Astrocyte of the spinal cord (primary cell): Measurements from ENCODE around the gene HSD11B1L.

Source experiments
- DNase-seq: peaks from one replicate; pipeline ENCODE4 v3.0.0; 2011; ENCODE audit warnings: low read depth, low spot score
- H3K4me3 ChIP-seq: 2 replicates; pipeline ENCODE4 v1.5.1; 2011; ENCODE audit warnings: low read depth, mild to moderate bottlenecking, low read length, moderate library complexity
- CTCF ChIP-seq: IDR thresholded peaks from 2 replicates; pipeline ENCODE4 v1.5.1; 2012; ENCODE audit warnings: low read depth, mild to moderate bottlenecking, low read length, inconsistent platforms
- in situ Hi-C: cut with HindIII; loops from 2 replicates; pipeline ENCODE4 v1.10.0; 2017; ENCODE audit warnings: low sequenced_read_pairs

Gene HSD11B1L

GRCh38 chr19:5707576-5708575, 27.0 kb downstream of the HSD11B1L start:
- TF ChIP-seq CTCF: no peak
- in situ Hi-C loops: no loop called here
- DNase-seq: no peak
- H3K4me3 ChIP-seq: no peak overlapping the region

- TF ChIP-seq CTCF: no peak
- no peak for DNase-seq
- in situ Hi-C loops: no loop called here
- no peak overlapping the region for H3K4me3 ChIP-seq
These were observed 30.2 kb downstream of the HSD11B1L start for GRCh38 chr19:5711025-5711424.

DNA sequence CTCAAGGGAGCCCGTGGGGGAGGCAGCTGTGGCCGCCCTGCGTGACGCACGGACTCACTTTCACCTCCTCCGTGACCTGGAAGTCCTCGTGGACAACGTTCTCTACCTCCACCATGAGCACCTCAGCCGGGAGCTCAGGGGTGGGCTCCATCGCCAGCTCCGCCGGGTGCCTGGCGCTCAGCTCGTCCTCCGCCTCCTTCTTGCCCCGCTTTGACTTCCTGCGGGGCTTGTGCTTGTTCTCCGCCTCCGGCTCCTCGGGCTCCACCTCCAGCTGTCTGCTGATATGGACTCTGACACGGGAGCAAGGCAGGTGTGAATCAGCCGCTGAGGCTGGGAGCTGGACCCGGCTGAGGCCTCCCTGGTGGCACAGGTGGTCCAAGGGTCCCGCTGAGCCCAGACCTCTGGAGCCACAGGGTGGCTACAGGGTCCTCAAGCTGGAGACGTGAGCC, 30.9 kb downstream of the HSD11B1L start:
- H3K4me3 ChIP-seq: no peak overlapping the region
- no peak for TF ChIP-seq CTCF
- in situ Hi-C loops: no loop called here
- DNase-seq: no peak

GRCh38 chr19:5713228-5713627, 32.4 kb downstream of the HSD11B1L start:
- in situ Hi-C loops: no loop called here
- DNase-seq: no peak
- H3K4me3 ChIP-seq: no peak overlapping the region
- no peak for TF ChIP-seq CTCF

DNA sequence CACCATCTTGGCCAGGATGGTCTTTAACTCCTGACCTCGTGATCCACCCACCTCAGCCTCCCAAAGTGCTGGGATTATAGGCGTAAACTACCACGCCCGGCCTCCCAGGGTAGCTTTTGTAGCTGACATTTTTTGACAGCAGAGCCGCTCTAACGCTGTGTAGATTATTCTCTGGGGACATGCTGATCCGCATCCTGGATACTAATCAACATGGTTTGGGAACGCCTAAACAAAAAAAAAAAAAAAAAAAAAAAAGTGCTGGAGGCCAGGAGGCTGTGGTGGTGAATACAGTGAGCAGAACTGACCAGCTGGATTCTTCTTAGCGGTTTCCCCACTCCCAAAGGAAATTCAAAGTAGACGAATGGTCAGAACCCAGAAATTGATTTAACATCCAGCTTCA, 34.0 kb downstream of the HSD11B1L start:
- DNase-seq: no peak
- in situ Hi-C loops: no loop called here
- TF ChIP-seq CTCF: no peak
- H3K4me3 ChIP-seq: no peak overlapping the region

DNA sequence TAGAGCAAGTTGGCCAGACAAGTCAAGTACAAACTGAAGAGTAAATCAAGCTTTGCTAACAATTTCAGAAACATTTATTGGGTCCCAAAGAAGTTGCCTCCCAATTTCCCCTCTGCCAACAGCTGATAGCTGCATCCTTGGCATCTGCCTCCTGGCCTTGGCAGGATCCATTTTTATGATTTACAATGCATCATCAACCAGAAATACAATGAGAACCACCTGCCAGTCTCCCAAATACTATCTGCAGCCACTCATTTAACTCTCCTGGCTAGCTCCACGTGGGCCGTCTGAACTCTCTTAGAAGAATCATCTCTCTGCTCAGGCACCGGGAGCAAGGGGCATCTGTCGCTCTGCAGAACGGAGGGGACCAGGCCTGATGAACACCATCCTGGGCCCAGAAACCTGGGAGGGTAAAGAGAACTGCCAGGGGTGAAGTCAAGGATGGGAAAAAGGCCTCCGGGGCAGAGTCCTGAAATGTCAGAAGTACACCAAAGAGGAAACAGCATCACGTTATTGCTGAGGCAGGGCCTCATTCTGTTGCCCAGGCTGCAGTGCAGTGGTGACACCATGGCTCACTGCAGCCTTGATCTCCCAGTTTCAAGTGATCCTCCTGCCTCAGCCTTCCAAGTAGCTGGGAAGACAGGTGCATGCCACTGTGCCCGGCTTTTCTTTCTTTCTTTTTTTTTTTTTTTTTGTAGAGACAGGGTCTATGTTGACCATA, 36.5 kb downstream of the HSD11B1L start:
- DNase-seq: no peak
- no peak for TF ChIP-seq CTCF
- in situ Hi-C loops: no loop called here
- H3K4me3 ChIP-seq: no peak overlapping the region
